ENCODE measurements around the gene ZNF836.

DNA sequence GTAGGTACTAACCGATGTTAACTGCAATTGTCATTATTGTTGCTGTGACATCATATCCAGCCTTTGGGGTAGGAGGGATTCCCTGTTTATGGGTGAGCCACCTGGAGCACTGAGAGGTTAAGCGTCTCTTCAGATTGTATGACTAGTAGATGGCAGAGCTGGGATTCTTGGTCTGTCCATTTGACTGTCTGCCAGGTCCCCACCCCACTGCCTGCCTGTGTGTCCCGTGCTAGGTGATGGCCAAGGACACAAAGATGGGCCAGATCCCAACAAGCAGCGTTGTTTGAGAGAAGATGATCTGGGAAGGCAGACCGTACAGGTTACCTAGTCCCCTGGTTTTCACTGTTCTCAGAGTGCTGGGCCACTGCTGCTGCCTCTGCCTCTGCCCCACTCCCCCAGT is 35.1 kb upstream of the ZNF836 start:
- TF ChIP-seq, protein P1, sequence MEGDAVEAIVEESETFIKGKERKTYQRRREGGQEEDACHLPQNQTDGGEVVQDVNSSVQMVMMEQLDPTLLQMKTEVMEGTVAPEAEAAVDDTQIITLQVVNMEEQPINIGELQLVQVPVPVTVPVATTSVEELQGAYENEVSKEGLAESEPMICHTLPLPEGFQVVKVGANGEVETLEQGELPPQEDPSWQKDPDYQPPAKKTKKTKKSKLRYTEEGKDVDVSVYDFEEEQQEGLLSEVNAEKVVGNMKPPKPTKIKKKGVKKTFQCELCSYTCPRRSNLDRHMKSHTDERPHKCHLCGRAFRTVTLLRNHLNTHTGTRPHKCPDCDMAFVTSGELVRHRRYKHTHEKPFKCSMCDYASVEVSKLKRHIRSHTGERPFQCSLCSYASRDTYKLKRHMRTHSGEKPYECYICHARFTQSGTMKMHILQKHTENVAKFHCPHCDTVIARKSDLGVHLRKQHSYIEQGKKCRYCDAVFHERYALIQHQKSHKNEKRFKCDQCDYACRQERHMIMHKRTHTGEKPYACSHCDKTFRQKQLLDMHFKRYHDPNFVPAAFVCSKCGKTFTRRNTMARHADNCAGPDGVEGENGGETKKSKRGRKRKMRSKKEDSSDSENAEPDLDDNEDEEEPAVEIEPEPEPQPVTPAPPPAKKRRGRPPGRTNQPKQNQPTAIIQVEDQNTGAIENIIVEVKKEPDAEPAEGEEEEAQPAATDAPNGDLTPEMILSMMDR (IDR thresholded peaks at IDR 0.05), result no peak
- no peak for TF ChIP-seq POLR2A (IDR thresholded peaks at IDR 0.05)

Measured in Peyer's patch (tissue), 4 donors.